Measurements from ENCODE around the gene NHSL1.

DNA sequence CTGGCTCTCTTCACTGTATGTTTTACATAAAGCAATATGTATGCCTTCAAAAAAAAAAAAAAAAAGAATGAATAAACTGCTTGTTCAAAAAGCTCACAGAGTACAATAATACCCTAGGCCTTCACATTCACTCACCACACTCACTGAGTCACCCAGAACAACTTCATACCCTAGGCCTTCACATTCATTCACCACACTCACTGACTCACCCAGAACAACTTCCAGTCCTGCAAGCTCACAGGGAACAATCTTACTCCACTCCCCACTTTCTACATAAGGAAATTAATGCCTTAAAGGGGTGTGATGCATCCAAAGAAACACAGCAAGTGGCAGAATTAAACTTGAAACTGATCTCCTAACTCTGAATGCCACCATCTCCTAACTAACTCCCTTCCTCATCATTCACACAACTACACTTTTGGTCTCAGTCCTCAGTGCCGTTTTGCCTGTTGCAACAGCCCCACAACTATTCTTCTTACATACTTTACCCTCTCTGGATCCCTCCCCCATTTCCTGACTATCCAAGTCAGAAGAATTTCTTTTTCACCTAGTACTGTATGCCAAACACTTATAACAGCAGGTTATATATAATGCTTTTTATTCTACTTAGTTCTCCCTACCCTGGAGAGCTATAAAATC lies 34.2 kb downstream of the NHSL1 start:
- no peak for TF ChIP-seq EZH2 (IDR thresholded peaks at IDR 0.05; ENCODE audit: insufficient read depth, low read length)
- TF ChIP-seq, protein P1, sequence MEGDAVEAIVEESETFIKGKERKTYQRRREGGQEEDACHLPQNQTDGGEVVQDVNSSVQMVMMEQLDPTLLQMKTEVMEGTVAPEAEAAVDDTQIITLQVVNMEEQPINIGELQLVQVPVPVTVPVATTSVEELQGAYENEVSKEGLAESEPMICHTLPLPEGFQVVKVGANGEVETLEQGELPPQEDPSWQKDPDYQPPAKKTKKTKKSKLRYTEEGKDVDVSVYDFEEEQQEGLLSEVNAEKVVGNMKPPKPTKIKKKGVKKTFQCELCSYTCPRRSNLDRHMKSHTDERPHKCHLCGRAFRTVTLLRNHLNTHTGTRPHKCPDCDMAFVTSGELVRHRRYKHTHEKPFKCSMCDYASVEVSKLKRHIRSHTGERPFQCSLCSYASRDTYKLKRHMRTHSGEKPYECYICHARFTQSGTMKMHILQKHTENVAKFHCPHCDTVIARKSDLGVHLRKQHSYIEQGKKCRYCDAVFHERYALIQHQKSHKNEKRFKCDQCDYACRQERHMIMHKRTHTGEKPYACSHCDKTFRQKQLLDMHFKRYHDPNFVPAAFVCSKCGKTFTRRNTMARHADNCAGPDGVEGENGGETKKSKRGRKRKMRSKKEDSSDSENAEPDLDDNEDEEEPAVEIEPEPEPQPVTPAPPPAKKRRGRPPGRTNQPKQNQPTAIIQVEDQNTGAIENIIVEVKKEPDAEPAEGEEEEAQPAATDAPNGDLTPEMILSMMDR (IDR thresholded peaks at IDR 0.05; ENCODE audit: insufficient read depth, low read depth, low read length) = no peak

Data from astrocyte (in vitro differentiated cells and primary cell).